ENCODE measurements around the gene SYCE1. TPM values are rescaled to one million over a fixed set of nuclear protein-coding genes. Genes with fewer than 3 reads are reported as not detected.

The SYCE1 gene
- total and polyA plus RNA-seq, 2 experiments from 2014 or later = 0.53 TPM; not detected in 1

DNA sequence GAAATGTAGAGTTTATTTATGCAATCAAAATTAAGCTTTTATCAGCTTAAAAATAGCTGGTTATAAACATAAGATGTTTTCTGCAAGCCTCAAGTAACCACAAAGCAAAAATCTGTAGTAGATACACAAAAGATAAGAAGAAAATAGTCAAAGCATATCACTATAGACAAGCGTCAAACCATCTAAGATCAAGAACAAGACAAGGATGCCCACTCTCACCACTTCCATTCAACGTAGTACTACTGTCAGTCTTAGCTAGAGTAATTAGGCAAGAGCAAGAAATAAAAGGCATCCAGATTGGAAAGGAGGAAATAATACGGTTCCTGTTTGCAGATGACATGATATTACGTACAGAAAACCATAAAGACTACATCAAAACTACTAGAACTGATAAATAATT is 55.7 kb downstream of the SYCE1 start:
- Mint-ChIP-seq H3K4me3 (no peak overlapping the region), H3K27ac (no peak overlapping the region), H3K27me3 (ENCODE audit: insufficient read depth, low read depth, poor library complexity) (peaks cover 6% of the 10 kb centered on the region), H3K9me3 (peaks cover 44% of the 10 kb centered on the region), H3K36me3 (ENCODE audit: low read depth) (no peaks in the 10 kb centered on the region), H3K4me1 (no peaks in the 10 kb centered on the region)
- Histone ChIP-seq H3F3A (replicated peaks; ENCODE audit: low read depth) (no peaks in the 10 kb centered on the region), H3K36me3 (ENCODE audit: insufficient read depth) (no peaks in the 10 kb centered on the region), H3K27me3 (ENCODE audit: insufficient read depth) (peaks cover 14% of the 10 kb centered on the region; the same call in 1 of the 2 replicates), H3K4me2 (no peak overlapping the region), H4K20me1 (replicated peaks; ENCODE audit: insufficient read depth) (no peaks in the 10 kb centered on the region), H3K4me3 (no peak overlapping the region), H2AFZ (no peak overlapping the region), H3K9me2 (ENCODE audit: insufficient read depth) (no peaks in the 10 kb centered on the region), H3K79me2 (replicated peaks; ENCODE audit: insufficient read depth) (no peaks in the 10 kb centered on the region), H3K4me1 (ENCODE audit: insufficient read depth) (no peaks in the 10 kb centered on the region), H3K27ac (ENCODE audit: low read depth) (no peak overlapping the region)
- no peak for DNase-seq (ENCODE audit: low spot score)
- no peak for ATAC-seq
- TF ChIP-seq, protein P1, sequence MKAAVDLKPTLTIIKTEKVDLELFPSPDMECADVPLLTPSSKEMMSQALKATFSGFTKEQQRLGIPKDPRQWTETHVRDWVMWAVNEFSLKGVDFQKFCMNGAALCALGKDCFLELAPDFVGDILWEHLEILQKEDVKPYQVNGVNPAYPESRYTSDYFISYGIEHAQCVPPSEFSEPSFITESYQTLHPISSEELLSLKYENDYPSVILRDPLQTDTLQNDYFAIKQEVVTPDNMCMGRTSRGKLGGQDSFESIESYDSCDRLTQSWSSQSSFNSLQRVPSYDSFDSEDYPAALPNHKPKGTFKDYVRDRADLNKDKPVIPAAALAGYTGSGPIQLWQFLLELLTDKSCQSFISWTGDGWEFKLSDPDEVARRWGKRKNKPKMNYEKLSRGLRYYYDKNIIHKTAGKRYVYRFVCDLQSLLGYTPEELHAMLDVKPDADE (IDR thresholded peaks at IDR 0.05) = no peak
- TF ChIP-seq EZH2phosphoT487 (IDR thresholded peaks at IDR 0.05; ENCODE audit: unreplicated experiment) = no peak
- no peak for TF ChIP-seq EZH2 (IDR thresholded peaks at IDR 0.05; ENCODE audit: low read depth, unreplicated experiment)
- TF ChIP-seq ZNF114 (CRISPR knock-in tag; IDR thresholded peaks at IDR 0.05) = no peak
- no peak for TF ChIP-seq STAT1 (IDR thresholded peaks at IDR 0.05; ENCODE audit: unreplicated experiment)
- TF ChIP-seq, protein P2, sequence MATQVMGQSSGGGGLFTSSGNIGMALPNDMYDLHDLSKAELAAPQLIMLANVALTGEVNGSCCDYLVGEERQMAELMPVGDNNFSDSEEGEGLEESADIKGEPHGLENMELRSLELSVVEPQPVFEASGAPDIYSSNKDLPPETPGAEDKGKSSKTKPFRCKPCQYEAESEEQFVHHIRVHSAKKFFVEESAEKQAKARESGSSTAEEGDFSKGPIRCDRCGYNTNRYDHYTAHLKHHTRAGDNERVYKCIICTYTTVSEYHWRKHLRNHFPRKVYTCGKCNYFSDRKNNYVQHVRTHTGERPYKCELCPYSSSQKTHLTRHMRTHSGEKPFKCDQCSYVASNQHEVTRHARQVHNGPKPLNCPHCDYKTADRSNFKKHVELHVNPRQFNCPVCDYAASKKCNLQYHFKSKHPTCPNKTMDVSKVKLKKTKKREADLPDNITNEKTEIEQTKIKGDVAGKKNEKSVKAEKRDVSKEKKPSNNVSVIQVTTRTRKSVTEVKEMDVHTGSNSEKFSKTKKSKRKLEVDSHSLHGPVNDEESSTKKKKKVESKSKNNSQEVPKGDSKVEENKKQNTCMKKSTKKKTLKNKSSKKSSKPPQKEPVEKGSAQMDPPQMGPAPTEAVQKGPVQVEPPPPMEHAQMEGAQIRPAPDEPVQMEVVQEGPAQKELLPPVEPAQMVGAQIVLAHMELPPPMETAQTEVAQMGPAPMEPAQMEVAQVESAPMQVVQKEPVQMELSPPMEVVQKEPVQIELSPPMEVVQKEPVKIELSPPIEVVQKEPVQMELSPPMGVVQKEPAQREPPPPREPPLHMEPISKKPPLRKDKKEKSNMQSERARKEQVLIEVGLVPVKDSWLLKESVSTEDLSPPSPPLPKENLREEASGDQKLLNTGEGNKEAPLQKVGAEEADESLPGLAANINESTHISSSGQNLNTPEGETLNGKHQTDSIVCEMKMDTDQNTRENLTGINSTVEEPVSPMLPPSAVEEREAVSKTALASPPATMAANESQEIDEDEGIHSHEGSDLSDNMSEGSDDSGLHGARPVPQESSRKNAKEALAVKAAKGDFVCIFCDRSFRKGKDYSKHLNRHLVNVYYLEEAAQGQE (IDR thresholded peaks at IDR 0.05; ENCODE audit: unreplicated experiment) = no peak
- TF ChIP-seq CREB1 (CRISPR knock-in tag; IDR thresholded peaks at IDR 0.05; ENCODE audit: low read depth) = no peak
- TF ChIP-seq POLR2AphosphoS5 (IDR thresholded peaks at IDR 0.05; ENCODE audit: low read depth) = no peak
- TF ChIP-seq, protein P3, sequence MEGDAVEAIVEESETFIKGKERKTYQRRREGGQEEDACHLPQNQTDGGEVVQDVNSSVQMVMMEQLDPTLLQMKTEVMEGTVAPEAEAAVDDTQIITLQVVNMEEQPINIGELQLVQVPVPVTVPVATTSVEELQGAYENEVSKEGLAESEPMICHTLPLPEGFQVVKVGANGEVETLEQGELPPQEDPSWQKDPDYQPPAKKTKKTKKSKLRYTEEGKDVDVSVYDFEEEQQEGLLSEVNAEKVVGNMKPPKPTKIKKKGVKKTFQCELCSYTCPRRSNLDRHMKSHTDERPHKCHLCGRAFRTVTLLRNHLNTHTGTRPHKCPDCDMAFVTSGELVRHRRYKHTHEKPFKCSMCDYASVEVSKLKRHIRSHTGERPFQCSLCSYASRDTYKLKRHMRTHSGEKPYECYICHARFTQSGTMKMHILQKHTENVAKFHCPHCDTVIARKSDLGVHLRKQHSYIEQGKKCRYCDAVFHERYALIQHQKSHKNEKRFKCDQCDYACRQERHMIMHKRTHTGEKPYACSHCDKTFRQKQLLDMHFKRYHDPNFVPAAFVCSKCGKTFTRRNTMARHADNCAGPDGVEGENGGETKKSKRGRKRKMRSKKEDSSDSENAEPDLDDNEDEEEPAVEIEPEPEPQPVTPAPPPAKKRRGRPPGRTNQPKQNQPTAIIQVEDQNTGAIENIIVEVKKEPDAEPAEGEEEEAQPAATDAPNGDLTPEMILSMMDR (conservative IDR thresholded peaks at IDR 0.05; ENCODE audit: low read depth in 2 of 2) = no peak
- TF ChIP-seq ZNF331 (CRISPR knock-in tag; IDR thresholded peaks at IDR 0.05; ENCODE audit: low read depth) = no peak
- no peak for TF ChIP-seq NANOG (IDR thresholded peaks at IDR 0.05; ENCODE audit: borderline replicate concordance)
- TF ChIP-seq JUNB (IDR thresholded peaks at IDR 0.05; ENCODE audit: unreplicated experiment) = no peak
- TF ChIP-seq, protein P4, sequence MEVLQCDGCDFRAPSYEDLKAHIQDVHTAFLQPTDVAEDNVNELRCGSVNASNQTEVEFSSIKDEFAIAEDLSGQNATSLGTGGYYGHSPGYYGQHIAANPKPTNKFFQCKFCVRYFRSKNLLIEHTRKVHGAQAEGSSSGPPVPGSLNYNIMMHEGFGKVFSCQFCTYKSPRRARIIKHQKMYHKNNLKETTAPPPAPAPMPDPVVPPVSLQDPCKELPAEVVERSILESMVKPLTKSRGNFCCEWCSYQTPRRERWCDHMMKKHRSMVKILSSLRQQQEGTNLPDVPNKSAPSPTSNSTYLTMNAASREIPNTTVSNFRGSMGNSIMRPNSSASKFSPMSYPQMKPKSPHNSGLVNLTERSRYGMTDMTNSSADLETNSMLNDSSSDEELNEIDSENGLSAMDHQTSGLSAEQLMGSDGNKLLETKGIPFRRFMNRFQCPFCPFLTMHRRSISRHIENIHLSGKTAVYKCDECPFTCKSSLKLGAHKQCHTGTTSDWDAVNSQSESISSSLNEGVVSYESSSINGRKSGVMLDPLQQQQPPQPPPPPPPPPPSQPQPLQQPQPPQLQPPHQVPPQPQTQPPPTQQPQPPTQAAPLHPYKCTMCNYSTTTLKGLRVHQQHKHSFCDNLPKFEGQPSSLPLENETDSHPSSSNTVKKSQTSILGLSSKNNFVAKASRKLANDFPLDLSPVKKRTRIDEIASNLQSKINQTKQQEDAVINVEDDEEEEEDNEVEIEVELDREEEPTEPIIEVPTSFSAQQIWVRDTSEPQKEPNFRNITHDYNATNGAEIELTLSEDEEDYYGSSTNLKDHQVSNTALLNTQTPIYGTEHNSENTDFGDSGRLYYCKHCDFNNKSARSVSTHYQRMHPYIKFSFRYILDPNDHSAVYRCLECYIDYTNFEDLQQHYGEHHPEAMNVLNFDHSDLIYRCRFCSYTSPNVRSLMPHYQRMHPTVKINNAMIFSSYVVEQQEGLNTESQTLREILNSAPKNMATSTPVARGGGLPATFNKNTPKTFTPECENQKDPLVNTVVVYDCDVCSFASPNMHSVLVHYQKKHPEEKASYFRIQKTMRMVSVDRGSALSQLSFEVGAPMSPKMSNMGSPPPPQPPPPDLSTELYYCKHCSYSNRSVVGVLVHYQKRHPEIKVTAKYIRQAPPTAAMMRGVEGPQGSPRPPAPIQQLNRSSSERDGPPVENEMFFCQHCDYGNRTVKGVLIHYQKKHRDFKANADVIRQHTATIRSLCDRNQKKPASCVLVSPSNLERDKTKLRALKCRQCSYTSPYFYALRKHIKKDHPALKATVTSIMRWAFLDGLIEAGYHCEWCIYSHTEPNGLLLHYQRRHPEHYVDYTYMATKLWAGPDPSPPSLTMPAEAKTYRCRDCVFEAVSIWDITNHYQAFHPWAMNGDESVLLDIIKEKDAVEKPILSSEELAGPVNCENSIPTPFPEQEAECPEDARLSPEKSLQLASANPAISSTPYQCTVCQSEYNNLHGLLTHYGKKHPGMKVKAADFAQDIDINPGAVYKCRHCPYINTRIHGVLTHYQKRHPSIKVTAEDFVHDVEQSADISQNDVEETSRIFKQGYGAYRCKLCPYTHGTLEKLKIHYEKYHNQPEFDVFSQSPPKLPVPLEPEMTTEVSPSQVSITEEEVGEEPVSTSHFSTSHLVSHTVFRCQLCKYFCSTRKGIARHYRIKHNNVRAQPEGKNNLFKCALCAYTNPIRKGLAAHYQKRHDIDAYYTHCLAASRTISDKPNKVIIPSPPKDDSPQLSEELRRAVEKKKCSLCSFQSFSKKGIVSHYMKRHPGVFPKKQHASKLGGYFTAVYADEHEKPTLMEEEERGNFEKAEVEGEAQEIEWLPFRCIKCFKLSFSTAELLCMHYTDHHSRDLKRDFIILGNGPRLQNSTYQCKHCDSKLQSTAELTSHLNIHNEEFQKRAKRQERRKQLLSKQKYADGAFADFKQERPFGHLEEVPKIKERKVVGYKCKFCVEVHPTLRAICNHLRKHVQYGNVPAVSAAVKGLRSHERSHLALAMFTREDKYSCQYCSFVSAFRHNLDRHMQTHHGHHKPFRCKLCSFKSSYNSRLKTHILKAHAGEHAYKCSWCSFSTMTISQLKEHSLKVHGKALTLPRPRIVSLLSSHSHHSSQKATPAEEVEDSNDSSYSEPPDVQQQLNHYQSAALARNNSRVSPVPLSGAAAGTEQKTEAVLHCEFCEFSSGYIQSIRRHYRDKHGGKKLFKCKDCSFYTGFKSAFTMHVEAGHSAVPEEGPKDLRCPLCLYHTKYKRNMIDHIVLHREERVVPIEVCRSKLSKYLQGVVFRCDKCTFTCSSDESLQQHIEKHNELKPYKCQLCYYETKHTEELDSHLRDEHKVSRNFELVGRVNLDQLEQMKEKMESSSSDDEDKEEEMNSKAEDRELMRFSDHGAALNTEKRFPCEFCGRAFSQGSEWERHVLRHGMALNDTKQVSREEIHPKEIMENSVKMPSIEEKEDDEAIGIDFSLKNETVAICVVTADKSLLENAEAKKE (CRISPR knock-in tag; IDR thresholded peaks at IDR 0.05) = no peak

Measured in GM23338 (cell line).